Measurements from ENCODE around the gene PGAP1.

DNA sequence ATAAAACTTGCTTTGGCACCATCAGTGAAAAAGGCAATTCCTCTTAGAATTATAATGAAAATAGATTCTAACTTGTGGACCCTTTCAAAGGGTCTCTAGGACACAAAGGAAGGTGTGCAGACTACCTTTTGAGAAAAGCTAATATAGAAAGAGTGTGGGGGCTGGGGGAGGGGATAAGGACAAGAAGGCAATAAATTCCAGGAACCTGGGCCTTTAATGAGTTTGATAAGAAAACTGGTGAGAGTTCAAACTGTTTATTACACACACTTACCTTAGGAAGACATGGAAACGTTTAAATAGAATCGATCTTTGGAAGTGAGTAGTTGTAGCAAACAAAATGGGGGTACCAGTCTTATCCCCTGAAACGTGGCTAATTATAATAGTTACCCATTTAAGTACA lies 39.6 kb upstream of the PGAP1 start:
- no peak for TF ChIP-seq CTCF (conservative IDR thresholded peaks at IDR 0.05 in 1 of 2, IDR thresholded peaks at IDR 0.05 in 1 of 2; ENCODE audit: extremely low read depth in 1 of 2, insufficient read depth in 1 of 2, low read depth in 1 of 2, low read length in 2 of 2)
- no peak for TF ChIP-seq EZH2 (IDR thresholded peaks at IDR 0.05; ENCODE audit: borderline replicate concordance, low read length)

Data from mammary epithelial cell (primary cell).